MM.1S (cell line): Measurements from ENCODE around the gene DUS3L.

ENCODE experiments used
- DNase-seq: peaks from one replicate; pipeline ENCODE4 v3.0.0-alpha.2; 2015
- H2AFZ ChIP-seq: fragments of 300-600 bp; sonication (generic); 2 replicates; pipeline ENCODE4 v1.6.0; 2016; ENCODE audit warnings: antibody characterized with exemption, low read length
- H3F3A ChIP-seq: fragments of 300-600 bp; sonication (generic); 2 replicates; pipeline ENCODE4 v1.6.1; 2016; ENCODE audit warnings: mild to moderate bottlenecking, antibody characterized with exemption, low read length, moderate library complexity, mixed read lengths; ENCODE audit not compliant: insufficient read depth
- H3K27ac ChIP-seq: fragments of 300-600 bp; sonication (generic); 2 replicates; pipeline ENCODE4 v1.5.1; 2016; ENCODE audit warnings: mild to moderate bottlenecking, low read length
- H3K27me3 ChIP-seq: fragments of 300-600 bp; sonication (generic); replicated peaks from 2 replicates; pipeline ENCODE4 v1.6.0; 2016; ENCODE audit warnings: low read length; ENCODE audit not compliant: insufficient read depth
- H3K36me3 ChIP-seq: fragments of 300-600 bp; sonication (generic); replicated peaks from 2 replicates; pipeline ENCODE4 v1.6.1; 2016; ENCODE audit warnings: mild to moderate bottlenecking, low read length, mixed read lengths; ENCODE audit not compliant: insufficient read depth
- H3K4me1 ChIP-seq: fragments of 300-600 bp; sonication (generic); 2 replicates; pipeline ENCODE4 v1.6.1; 2016; ENCODE audit warnings: low read length, mixed read lengths
- H3K4me2 ChIP-seq: fragments of 300-600 bp; sonication (generic); 2 replicates; pipeline ENCODE4 v1.6.0; 2016; ENCODE audit warnings: low read depth, low read length
- H3K4me3 ChIP-seq: fragments of 300-600 bp; sonication (generic); 2 replicates; pipeline ENCODE4 v1.5.1; 2016; ENCODE audit warnings: low read length, mixed read lengths
- H3K79me2 ChIP-seq: fragments of 300-600 bp; sonication (generic); 2 replicates; pipeline ENCODE4 v1.6.1; 2016; ENCODE audit warnings: mixed run types, low read length, mixed read lengths
- H3K9ac ChIP-seq: fragments of 300-600 bp; sonication (generic); 2 replicates; pipeline ENCODE4 v1.6.1; 2016; ENCODE audit warnings: low read length, mixed read lengths
- H3K9me2 ChIP-seq: fragments of 300-600 bp; sonication (generic); replicated peaks from 2 replicates; pipeline ENCODE4 v1.6.1; 2016; ENCODE audit warnings: mild to moderate bottlenecking, low read length, mixed read lengths; ENCODE audit not compliant: insufficient read depth
- H3K9me3 ChIP-seq: fragments of 300-600 bp; sonication (generic); replicated peaks from 2 replicates; pipeline ENCODE4 v1.6.1; 2016; ENCODE audit warnings: mild to moderate bottlenecking, low read length, mixed read lengths; ENCODE audit not compliant: insufficient read depth
- H4K20me1 ChIP-seq: fragments of 300-600 bp; sonication (generic); 2 replicates; pipeline ENCODE4 v1.6.1; 2016; ENCODE audit warnings: mild to moderate bottlenecking, low read length, moderate library complexity, mixed read lengths; ENCODE audit not compliant: insufficient read depth
- EZH2 ChIP-seq: fragments of 300-600 bp; sonication (generic); optimal IDR thresholded peaks from 2 replicates; pipeline ENCODE3; 2017; ENCODE audit warnings: low read depth, mild to moderate bottlenecking, antibody characterized with exemption, low read length, mixed read lengths
- EZH2phosphoT487 ChIP-seq: fragments of 300-600 bp; sonication (generic); IDR thresholded peaks from 2 replicates; pipeline ENCODE4 v1.6.1; 2018; ENCODE audit warnings: antibody characterized with exemption, low read length
- TF ChIP-seq, protein P1 (sequence below): fragments of 300-600 bp; sonication (generic); IDR thresholded peaks from 2 replicates; pipeline ENCODE4 v1.5.1; 2016; ENCODE audit warnings: antibody characterized with exemption, low read length, mixed read lengths

Gene DUS3L

DNA sequence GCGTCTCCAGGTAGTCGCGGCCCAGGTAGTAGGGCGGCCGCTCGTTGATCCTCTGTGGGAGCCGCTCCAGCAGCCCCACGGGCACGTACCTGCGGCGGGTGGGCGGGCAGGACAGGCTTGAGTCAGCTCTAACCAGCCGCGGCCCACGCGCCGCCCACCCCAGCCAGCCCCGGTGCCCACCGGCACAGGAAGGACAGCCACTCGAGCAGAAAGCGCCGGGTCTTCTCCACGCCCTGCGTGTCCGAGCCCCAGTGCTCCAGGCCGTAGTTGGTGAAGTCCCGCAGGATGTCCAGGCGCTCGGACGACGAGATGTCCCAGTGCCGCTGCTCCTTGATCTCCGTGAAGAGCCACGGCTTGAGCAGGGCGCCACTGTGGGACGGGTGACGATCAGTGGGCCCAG lies 5.5 kb downstream of the DUS3L start:
- Histone ChIP-seq H3K4me1 (no peaks in the 10 kb centered on the region; the same call in 1 of the 2 replicates), H3K27me3 (peaks cover 61% of the 10 kb centered on the region), H3K9me2 (no peaks in the 10 kb centered on the region), H3K9me3 (no peaks in the 10 kb centered on the region), H3K9ac (no peak overlapping the region), H3K4me2 (no peak overlapping the region), H3K79me2 (peaks cover 16% of the 10 kb centered on the region), H3K36me3 (no peaks in the 10 kb centered on the region), H2AFZ (no peak overlapping the region), H3F3A (no peaks in the 10 kb centered on the region), H3K27ac (no peak overlapping the region), H3K4me3 (no peak overlapping the region), H4K20me1 (no peaks in the 10 kb centered on the region)
- no peak for DNase-seq
- TF ChIP-seq EZH2phosphoT487 (no peak), EZH2 (no peak)
- TF ChIP-seq, protein P1, sequence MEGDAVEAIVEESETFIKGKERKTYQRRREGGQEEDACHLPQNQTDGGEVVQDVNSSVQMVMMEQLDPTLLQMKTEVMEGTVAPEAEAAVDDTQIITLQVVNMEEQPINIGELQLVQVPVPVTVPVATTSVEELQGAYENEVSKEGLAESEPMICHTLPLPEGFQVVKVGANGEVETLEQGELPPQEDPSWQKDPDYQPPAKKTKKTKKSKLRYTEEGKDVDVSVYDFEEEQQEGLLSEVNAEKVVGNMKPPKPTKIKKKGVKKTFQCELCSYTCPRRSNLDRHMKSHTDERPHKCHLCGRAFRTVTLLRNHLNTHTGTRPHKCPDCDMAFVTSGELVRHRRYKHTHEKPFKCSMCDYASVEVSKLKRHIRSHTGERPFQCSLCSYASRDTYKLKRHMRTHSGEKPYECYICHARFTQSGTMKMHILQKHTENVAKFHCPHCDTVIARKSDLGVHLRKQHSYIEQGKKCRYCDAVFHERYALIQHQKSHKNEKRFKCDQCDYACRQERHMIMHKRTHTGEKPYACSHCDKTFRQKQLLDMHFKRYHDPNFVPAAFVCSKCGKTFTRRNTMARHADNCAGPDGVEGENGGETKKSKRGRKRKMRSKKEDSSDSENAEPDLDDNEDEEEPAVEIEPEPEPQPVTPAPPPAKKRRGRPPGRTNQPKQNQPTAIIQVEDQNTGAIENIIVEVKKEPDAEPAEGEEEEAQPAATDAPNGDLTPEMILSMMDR: no peak

GRCh38 chr19:5784581-5785147 lies 6.3 kb downstream of the DUS3L start, which contains the start of gene PRR22:
TSS of gene PRR22 (minus strand) at chr19:5784746. CDS start at chr19:5784660, 86 bp downstream.
- no peaks in the 10 kb centered on the region for H3K36me3 ChIP-seq
- no peaks in the 10 kb centered on the region for H4K20me1 ChIP-seq
- TF ChIP-seq EZH2phosphoT487: no peak
- TF ChIP-seq, protein P1: no peak
- no peak for TF ChIP-seq EZH2

DNA sequence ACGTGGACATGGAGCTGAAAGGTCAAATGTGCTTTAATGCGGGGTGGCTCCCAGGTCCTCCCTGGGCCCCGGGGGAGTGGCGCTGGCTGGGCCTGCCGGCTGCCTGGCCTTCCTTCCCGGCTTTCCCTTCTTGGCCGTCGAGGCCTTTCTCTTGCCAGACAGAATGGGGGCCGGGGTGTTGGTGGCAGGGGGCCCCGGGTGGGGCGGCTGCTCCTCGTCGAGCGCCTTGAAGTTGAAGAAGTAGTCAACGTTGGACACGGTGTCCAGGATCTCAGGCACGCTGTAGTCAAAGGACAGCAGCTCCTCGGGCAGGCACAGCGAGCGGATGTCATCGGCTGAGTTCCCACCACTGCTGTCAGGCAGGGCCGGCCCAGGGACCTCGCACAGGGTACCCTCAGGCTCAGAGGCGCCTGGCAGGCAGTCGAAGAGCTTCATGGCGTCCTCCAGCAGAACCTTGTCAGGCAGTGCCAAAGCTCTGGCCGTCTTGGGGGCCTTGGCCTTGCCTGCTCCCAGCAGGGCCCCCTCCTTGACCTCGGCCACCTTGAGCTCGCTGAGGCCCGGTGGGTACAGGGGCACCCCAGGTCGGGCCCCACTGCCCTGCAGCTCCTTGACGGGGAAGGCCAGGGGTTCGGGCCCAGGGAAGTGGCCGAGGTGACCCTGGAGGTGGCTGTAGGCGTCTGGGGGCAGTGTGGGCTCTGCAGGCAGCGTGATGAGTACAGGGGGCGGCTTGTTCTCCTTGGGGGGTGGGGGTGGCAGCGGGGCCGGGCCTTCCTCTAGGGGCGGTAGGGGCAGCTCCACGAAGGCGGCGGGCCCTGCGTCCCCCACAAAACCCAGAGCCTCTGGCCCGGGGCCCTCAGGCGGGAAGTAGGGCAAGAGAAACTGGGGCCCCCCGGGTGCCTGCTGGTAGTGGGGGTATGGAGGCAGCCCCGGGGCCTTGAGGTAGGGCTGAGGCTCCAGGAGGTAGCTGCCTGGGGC lies 7.7 kb downstream of the DUS3L start:
- no peaks in the 10 kb centered on the region for H3K9me2 ChIP-seq
- no peaks in the 10 kb centered on the region for H3K4me1 ChIP-seq
- H3K79me2 ChIP-seq: no peaks in the 10 kb centered on the region
- H3K9me3 ChIP-seq: no peaks in the 10 kb centered on the region
- H2AFZ ChIP-seq: no peak overlapping the region
- no peak overlapping the region for H3K27ac ChIP-seq
- H3F3A ChIP-seq: no peaks in the 10 kb centered on the region
- H3K4me3 ChIP-seq: no peak overlapping the region
- H3K27me3 ChIP-seq: peaks cover 78% of the 10 kb centered on the region
- H4K20me1 ChIP-seq: no peaks in the 10 kb centered on the region
- no peak for DNase-seq
- H3K9ac ChIP-seq: no peak overlapping the region
- no peak for TF ChIP-seq EZH2
- TF ChIP-seq, protein P1: no peak
- TF ChIP-seq EZH2phosphoT487: no peak
- no peaks in the 10 kb centered on the region for H3K36me3 ChIP-seq
- H3K4me2 ChIP-seq: no peak overlapping the region

More at GRCh38 chr19:5784581-5785147, 6.3 kb downstream of the DUS3L start, which contains the start of gene PRR22:
- no peaks in the 10 kb centered on the region for H3F3A ChIP-seq
- no peak within 1 kb of the TSS for H2AFZ ChIP-seq
- no peak within 1 kb of the TSS for H3K4me2 ChIP-seq
- H3K4me1 ChIP-seq: no peaks in the 10 kb centered on the region
- DNase-seq: no peak
- peaks cover 65% of the 10 kb centered on the region for H3K27me3 ChIP-seq
- H3K9me3 ChIP-seq: no peaks in the 10 kb centered on the region
- H3K79me2 ChIP-seq: peaks cover 8% of the 10 kb centered on the region
- H3K9ac ChIP-seq: no peak within 1 kb of the TSS
- H3K27ac ChIP-seq: no peak within 1 kb of the TSS
- H3K4me3 ChIP-seq: no peak within 1 kb of the TSS
- no peaks in the 10 kb centered on the region for H3K9me2 ChIP-seq
